AG10803 (cell line): ENCODE results near the gene HOXD10.

ENCODE experiments used
- DNase-seq: peaks from one replicate; pipeline ENCODE4 v3.0.0; 2010; ENCODE audit warnings: low read depth
- H3K4me3 ChIP-seq: 2 replicates; pipeline ENCODE4 v1.5.1; 2011; ENCODE audit warnings: mild to moderate bottlenecking, low read length, control low read depth
- TF ChIP-seq, protein P1 (sequence below): conservative IDR thresholded peaks from 2 replicates; pipeline ENCODE4 v1.5.1; 2011; ENCODE audit warnings: mild to moderate bottlenecking, low read length, control low read depth, inconsistent platforms

HOXD10 gene

DNA sequence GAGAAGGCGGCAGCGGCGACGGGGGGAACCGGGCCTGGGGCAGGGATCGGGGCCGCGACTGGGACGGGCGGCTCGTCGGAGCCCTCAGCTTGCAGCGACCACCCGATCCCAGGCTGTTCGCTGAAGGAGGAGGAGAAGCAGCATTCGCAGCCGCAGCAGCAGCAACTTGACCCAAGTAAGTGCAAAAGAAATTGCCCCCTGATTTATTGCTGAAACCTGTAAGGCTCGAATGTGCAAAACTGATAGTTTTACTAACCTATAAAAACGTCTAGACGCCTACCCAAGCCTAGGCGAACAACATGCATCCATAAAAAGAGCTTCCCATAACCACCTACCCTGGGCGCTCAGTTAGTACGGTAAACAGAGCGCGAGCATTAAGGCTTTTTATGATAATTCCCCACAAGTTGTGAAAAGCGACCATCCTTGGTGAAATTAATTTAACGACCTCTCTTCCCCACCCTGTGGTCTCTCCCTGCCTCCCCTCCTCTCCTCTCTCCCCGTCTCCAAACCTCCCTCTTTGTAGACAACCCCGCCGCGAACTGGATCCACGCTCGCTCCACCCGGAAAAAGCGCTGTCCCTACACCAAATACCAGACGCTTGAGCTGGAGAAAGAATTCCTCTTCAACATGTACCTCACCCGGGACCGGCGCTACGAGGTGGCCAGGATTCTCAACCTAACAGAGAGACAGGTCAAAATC is 7.0 kb downstream of the HOXD10 start:
- TF ChIP-seq, protein P1, sequence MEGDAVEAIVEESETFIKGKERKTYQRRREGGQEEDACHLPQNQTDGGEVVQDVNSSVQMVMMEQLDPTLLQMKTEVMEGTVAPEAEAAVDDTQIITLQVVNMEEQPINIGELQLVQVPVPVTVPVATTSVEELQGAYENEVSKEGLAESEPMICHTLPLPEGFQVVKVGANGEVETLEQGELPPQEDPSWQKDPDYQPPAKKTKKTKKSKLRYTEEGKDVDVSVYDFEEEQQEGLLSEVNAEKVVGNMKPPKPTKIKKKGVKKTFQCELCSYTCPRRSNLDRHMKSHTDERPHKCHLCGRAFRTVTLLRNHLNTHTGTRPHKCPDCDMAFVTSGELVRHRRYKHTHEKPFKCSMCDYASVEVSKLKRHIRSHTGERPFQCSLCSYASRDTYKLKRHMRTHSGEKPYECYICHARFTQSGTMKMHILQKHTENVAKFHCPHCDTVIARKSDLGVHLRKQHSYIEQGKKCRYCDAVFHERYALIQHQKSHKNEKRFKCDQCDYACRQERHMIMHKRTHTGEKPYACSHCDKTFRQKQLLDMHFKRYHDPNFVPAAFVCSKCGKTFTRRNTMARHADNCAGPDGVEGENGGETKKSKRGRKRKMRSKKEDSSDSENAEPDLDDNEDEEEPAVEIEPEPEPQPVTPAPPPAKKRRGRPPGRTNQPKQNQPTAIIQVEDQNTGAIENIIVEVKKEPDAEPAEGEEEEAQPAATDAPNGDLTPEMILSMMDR: no peak
- peak overlapping the region; percentile 66 for H3K4me3 ChIP-seq
- DNase-seq: no peak

DNA sequence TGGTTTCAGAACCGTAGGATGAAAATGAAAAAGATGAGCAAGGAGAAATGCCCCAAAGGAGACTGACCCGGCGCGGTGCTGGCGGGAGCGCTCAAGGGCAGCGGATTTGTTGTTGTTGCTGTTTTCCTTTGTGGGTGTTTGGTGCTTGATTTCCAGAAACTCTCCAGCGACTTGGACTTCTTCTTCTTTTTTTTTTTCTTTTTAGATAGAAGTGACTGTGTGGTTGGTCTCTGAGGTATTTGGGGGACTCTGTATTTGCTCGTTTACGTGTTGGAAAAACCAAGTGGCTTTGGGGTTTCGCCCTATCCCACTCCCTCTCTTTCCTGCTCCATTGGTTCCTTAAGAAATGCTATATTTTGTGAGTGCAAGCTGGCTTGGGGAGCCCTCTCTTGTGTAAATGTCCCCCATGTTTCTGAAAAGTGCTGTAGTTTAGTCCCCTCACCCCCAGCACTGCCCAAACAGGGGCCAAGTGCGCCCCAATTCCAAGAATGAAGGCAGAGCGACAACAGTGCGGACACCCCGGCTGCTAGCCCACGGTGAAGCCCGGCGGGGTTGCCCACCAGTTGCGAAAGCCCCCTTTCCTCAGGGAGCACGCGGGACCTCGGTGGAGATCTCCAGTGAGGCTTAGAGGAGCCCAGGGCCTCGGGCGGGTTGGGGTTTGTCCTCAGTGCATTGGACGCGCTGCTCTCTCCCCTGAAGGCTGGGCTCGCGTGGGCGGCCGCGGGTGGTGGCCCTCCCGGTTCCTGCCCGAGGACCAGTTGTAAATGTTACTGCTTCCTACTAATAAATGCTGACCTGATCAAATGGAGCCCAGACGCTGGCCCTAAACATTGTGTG is 7.8 kb downstream of the HOXD10 start:
- no peak for DNase-seq
- TF ChIP-seq, protein P1: no peak
- H3K4me3 ChIP-seq: no peak overlapping the region; the same call in 1 of the 2 replicates

DNA sequence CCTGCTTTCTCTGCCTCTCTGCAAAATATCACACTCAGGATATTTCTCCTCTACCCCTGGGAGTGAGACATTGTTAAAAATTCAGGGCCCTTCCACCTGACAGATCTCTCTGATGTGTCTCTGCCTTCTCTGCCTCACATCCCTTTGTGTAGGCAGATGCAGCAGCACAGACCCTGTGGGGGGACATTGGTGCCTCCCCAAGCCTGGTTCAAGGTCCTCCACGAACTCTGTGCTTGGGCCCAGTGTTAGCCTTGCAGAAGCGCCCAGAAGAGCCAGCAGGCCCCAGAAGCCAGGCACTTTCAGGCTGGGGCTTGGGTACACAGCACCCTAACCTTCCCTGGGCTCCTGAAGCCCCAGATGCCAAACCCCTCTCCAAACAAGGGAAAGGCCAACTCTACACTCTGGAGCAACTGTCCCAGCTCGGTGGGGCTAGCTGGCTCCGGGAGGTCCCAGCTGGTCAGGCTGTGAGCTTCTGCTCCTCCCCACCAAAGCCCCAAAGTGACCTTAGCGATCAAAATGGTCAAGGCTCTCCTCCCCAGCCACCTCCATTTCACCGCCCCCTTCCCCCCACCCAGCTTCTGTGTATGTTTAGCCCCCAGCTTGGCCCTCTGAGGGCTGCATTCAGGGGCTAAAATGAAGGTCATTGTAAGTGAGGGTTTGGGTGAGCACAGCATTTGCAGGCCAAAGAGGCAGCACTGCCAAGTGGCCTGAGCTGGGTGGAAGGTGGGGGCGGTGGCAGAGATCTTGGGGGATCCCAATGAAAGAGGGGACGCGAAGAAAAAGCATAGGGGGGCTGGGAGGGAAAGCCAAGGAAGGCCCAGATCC is 8.6 kb downstream of the HOXD10 start:
- no peak for DNase-seq
- TF ChIP-seq, protein P1: no peak

DNA sequence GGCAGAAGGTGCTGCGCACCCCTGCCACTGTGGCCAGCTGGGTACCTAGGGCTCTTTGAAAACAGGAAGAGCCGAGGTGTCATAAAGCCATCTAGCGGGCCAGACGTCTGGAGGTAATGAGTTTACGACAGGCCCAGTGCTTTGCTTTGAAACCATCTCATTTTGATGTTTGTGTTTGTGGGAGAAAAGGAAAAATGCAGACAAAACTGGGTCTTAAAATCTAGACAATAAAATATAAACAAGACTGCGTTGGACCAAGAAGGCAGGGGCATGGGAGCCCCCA is 9.1 kb downstream of the HOXD10 start:
- H3K4me3 ChIP-seq: no peak overlapping the region
- DNase-seq: no peak

More for the DNA sequence above, 8.6 kb downstream of the HOXD10 start:
- H3K4me3 ChIP-seq: no peak overlapping the region

DNA sequence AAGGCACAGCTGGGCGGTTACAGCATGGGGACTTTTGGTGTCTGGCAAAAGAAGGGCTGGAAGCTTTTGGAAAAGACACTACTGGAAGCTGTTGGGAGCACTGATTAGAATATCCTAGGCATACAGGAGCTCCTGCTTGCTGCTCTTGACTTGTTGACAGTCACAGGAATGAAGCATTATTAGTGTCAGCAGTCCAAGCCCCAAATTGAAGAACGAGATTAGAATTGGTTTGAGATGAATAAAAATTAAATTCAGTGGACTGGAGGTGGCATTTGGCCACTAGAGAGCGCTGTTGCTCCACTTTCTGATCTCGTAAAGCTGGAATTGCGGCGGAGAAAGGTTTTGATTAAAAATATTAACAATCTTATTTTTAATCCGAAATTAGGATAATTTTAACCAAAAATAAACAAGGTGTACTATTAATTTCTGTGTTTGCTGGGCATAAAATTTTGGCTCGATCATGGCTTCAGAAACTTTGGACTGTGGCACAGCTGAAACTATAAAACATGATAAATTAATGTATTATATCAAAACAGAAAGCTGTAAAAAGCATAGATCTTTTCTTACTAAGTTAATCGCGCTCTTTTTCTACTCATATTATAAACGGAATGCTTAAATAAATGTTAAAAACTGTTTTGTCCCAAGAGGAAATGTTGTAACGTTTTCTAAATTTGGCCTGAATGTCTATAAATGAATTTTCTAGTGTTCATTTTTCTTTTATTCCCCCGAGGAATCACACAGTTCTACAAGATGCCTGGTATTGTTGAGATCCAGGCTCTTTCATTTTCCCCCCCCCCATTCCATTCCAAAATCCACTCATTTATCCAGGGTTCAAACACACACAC is 10.6 kb downstream of the HOXD10 start:
- TF ChIP-seq, protein P1: peak; percentile 75
- peak; percentile 78 for DNase-seq

More for the DNA sequence above, 9.1 kb downstream of the HOXD10 start:
- TF ChIP-seq, protein P1: no peak

DNA sequence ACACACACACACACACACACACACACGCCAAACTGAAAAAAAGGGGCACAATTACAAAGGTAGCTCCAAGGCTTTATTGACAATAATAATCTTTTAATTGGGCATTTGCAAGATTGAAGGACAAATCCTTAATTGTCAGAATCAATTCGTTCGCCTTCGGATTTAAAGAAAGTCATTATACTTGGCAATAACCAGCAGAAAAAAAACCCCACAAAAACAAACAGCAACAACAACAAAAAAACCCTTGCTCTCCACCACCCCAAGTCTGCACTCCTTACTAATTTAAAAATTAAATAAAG is 11.1 kb downstream of the HOXD10 start:
- no peak for DNase-seq
- H3K4me3 ChIP-seq: peak overlapping the region; percentile 59

More for the DNA sequence above, 10.6 kb downstream of the HOXD10 start:
- H3K4me3 ChIP-seq: peak overlapping the region; percentile 59

More for the DNA sequence above, 11.1 kb downstream of the HOXD10 start:
- TF ChIP-seq, protein P1: no peak
